HG02759 (cell line): ENCODE measurements around the gene OR51B2.
A peak's percentile ranks its signal among the peaks of the same experiment; 100 is the strongest.
"Not testable (repeated sequence)": the region's sequence is repeated elsewhere in the genome, so short reads cannot be mapped to it uniquely, and the experiment has no call there.

Experiments used
- ATAC-seq: cut with Tn5 transposase; IDR thresholded peaks from one replicate; pipeline ENCODE4 v1.9.1; 2021; ENCODE audit warnings: mild to moderate bottlenecking, moderate library complexity; ENCODE audit not compliant: unreplicated experiment

The OR51B2 gene

GRCh38 chr11:5324197-5324596 is at the start of gene OR51B2:
TSS of gene OR51B2 (minus strand) at chr11:5324297. CDS start at chr11:5324297, 0 bp downstream.
- ATAC-seq = no peak

GRCh38 chr11:5369789-5370188 is 45.7 kb upstream of the OR51B2 start:
- peak; percentile 55 for ATAC-seq

- ATAC-seq = no peak
These were observed 44.5 kb upstream of the OR51B2 start for GRCh38 chr11:5368502-5369043.

- peak; percentile 40 for ATAC-seq
These were observed 43.5 kb upstream of the OR51B2 start for GRCh38 chr11:5367448-5368074.

GRCh38 chr11:5366856-5367255 is 42.8 kb upstream of the OR51B2 start:
- ATAC-seq = no peak

- ATAC-seq = not testable (repeated sequence)
These were observed 42.3 kb upstream of the OR51B2 start for GRCh38 chr11:5366365-5366764.

GRCh38 chr11:5364214-5364613 is 40.1 kb upstream of the OR51B2 start:
- ATAC-seq = no peak

- no peak for ATAC-seq
These were observed 39.6 kb upstream of the OR51B2 start for GRCh38 chr11:5363679-5364078.

- ATAC-seq = no peak
These were observed 38.0 kb upstream of the OR51B2 start for GRCh38 chr11:5362017-5362625.

- ATAC-seq = not testable (repeated sequence)
These were observed 31.9 kb upstream of the OR51B2 start for GRCh38 chr11:5356031-5356430.

GRCh38 chr11:5351208-5351607 is 27.1 kb upstream of the OR51B2 start, which contains the start of gene OR51B6:
TSS of gene OR51B6 (plus strand) at chr11:5351508. CDS start at chr11:5351508, 0 bp downstream.
- ATAC-seq = no peak

- ATAC-seq = no peak
These were observed 25.5 kb upstream of the OR51B2 start for GRCh38 chr11:5349550-5349949.

GRCh38 chr11:5348551-5349194 is 24.6 kb upstream of the OR51B2 start:
- ATAC-seq = no peak

GRCh38 chr11:5345831-5346230 is 21.7 kb upstream of the OR51B2 start:
- ATAC-seq = no peak

- peak; percentile 37 for ATAC-seq
These were observed 19.6 kb upstream of the OR51B2 start, which contains the start of gene OR51B5 for GRCh38 chr11:5343474-5344335. TSS of gene OR51B5 (minus strand) at chr11:5343524. CDS start at chr11:5343524, 0 bp downstream.

GRCh38 chr11:5339771-5340322 is 15.8 kb upstream of the OR51B2 start:
- peak; percentile 76 for ATAC-seq

- ATAC-seq = not testable (repeated sequence)
These were observed 13.2 kb upstream of the OR51B2 start for GRCh38 chr11:5337253-5337652.

GRCh38 chr11:5336331-5336730 is 12.2 kb upstream of the OR51B2 start:
- no peak for ATAC-seq

GRCh38 chr11:5335170-5335569 is 11.1 kb upstream of the OR51B2 start:
- no peak for ATAC-seq

- ATAC-seq = no peak
These were observed 6.8 kb downstream of the OR51B2 start for GRCh38 chr11:5317292-5317691.
